IMR-90 (cell line): ENCODE results near the gene NPPB. TPM values are rescaled to one million over a fixed set of nuclear protein-coding genes. Genes with fewer than 3 reads are reported as not detected.
"Not testable (repeated sequence)": the region's sequence is repeated elsewhere in the genome, so short reads cannot be mapped to it uniquely, and the experiment has no call there.

Experiments
- ATAC-seq: fragments of 200-7000 bp; cut with Tn5 transposase; 2 replicates; pipeline ENCODE4 v1.9.1; 2020; ENCODE audit warnings: low read depth, mild to moderate bottlenecking, moderate library complexity
- BruUV-seq: library from RNA; stranded (reverse); fragments of 400-500 nt; replicated peaks from 2 replicates; lab custom pipeline; 2021; lab: Mats Ljungman, UMichigan
- CTCF ChIA-PET: fragments of 300-600 bp; formaldehyde crosslinking; extraction: SDS; loops from one replicate; lab custom pipeline; 2021; ENCODE audit warnings: antibody characterized with exemption; lab: Yijun Ruan, JAX
- POLR2A ChIA-PET: fragments of 300-600 bp; sonication (Branson Sonifier 250); formaldehyde crosslinking; loops from one replicate; lab custom pipeline; 2022; ENCODE audit warnings: antibody characterized with exemption; ENCODE audit not compliant: unreplicated experiment; lab: Charles Lee
- DNase-seq: peaks from one replicate; pipeline ENCODE4 v3.0.0; 2013
- H2AFZ ChIP-seq: replicated peaks from 2 replicates; pipeline ENCODE3; 2013; ENCODE audit warnings: low read length, mild to moderate bottlenecking; ENCODE audit not compliant: poor library complexity
- H2AK5ac ChIP-seq: 2 replicates; pipeline ENCODE4 v1.6.1; 2013; ENCODE audit warnings: low read depth, low read length, inconsistent platforms
- H2AK9ac ChIP-seq: replicated peaks from 2 replicates; pipeline ENCODE3; 2013; ENCODE audit warnings: mild to moderate bottlenecking, low read depth, low read length, moderate library complexity; ENCODE audit not compliant: poor library complexity
- H2BK120ac ChIP-seq: 2 replicates; pipeline ENCODE4 v1.6.1; 2013; ENCODE audit warnings: low read depth, low read length, inconsistent platforms
- H2BK15ac ChIP-seq: 3 replicates; pipeline ENCODE4 v1.6.1; 2013; ENCODE audit warnings: low read depth, low read length, inconsistent platforms
- H2BK20ac ChIP-seq: 2 replicates; pipeline ENCODE4 v1.6.1; 2013; ENCODE audit warnings: low read depth, mild to moderate bottlenecking, inconsistent platforms, low read length, moderate library complexity
- H2BK5ac ChIP-seq: 2 replicates; pipeline ENCODE4 v1.6.1; 2013; ENCODE audit warnings: mild to moderate bottlenecking, low read depth, low read length, inconsistent platforms; ENCODE audit not compliant: poor library complexity, severe bottlenecking
- H3K14ac ChIP-seq: replicated peaks from 2 replicates; pipeline ENCODE4 v1.6.1; 2013; ENCODE audit warnings: low read depth, low read length, inconsistent platforms
- H3K18ac ChIP-seq: 2 replicates; pipeline ENCODE4 v1.6.1; 2013; ENCODE audit warnings: low read depth, low read length, control low read depth
- H3K23ac ChIP-seq: 2 replicates; pipeline ENCODE4 v1.6.1; 2013; ENCODE audit warnings: low read depth, low read length, inconsistent platforms
- H3K27ac ChIP-seq: 2 replicates; pipeline ENCODE4 v1.5.1; 2013; ENCODE audit warnings: mild to moderate bottlenecking, control low read depth, low read length; ENCODE audit not compliant: insufficient read depth
- H3K27me3 ChIP-seq: 2 replicates; pipeline ENCODE4 v1.6.1; 2013; ENCODE audit warnings: low read length; ENCODE audit not compliant: control insufficient read depth, insufficient read depth
- H3K36me3 ChIP-seq: 2 replicates; pipeline ENCODE4 v1.6.1; 2013; ENCODE audit warnings: low read length, mixed read lengths; ENCODE audit not compliant: control insufficient read depth, insufficient read depth
- H3K4ac ChIP-seq: 2 replicates; pipeline ENCODE4 v1.6.1; 2013; ENCODE audit warnings: low read depth, low read length, inconsistent platforms
- H3K4me1 ChIP-seq: 2 replicates; pipeline ENCODE4 v1.6.1; 2013; ENCODE audit warnings: low read length, mixed read lengths; ENCODE audit not compliant: control insufficient read depth, insufficient read depth
- H3K4me2 ChIP-seq: 2 replicates; pipeline ENCODE4 v1.6.1; 2013; ENCODE audit warnings: low read depth, mild to moderate bottlenecking, control low read depth, low read length, moderate library complexity
- H3K4me3 ChIP-seq: 2 replicates; pipeline ENCODE4 v1.5.1; 2013; ENCODE audit warnings: low read depth, mild to moderate bottlenecking, control low read depth, low read length, moderate library complexity; ENCODE audit not compliant: insufficient read depth
- H3K56ac ChIP-seq: 2 replicates; pipeline ENCODE4 v1.6.1; 2013; ENCODE audit warnings: low read length, inconsistent platforms; ENCODE audit not compliant: insufficient read depth; ENCODE audit errors: extremely low read depth
- H3K79me1 ChIP-seq, 2 experiments: 2 replicates each; pipeline ENCODE4 v1.6.1; 2013; ENCODE audit warnings: low read length in 2 of 2, inconsistent platforms in 1 of 2, low read depth in 1 of 2
- H3K9ac ChIP-seq: 2 replicates; pipeline ENCODE4 v1.6.1; 2013; ENCODE audit warnings: low read depth, low read length, control low read depth
- H3K9me1 ChIP-seq: 2 replicates; pipeline ENCODE4 v1.6.1; 2013; ENCODE audit warnings: low read length, inconsistent platforms; ENCODE audit not compliant: insufficient read depth
- H3K9me3 ChIP-seq: 2 replicates; pipeline ENCODE4 v1.6.1; 2013; ENCODE audit warnings: low read length; ENCODE audit not compliant: control insufficient read depth, insufficient read depth
- H4K20me1 ChIP-seq: 2 replicates; pipeline ENCODE4 v1.6.1; 2013; ENCODE audit warnings: low read length, inconsistent platforms; ENCODE audit not compliant: insufficient read depth
- H4K5ac ChIP-seq: 2 replicates; pipeline ENCODE4 v1.6.1; 2013; ENCODE audit warnings: mild to moderate bottlenecking, low read depth, low read length, control low read depth
- H4K8ac ChIP-seq, 2 experiments: 2 replicates each; pipeline ENCODE4 v1.6.1; 2013; ENCODE audit warnings: low read depth in 2 of 2, low read length in 2 of 2, control low read depth in 1 of 2, inconsistent platforms in 1 of 2
- H4K91ac ChIP-seq: 2 replicates; pipeline ENCODE4 v1.6.1; 2013; ENCODE audit warnings: low read depth, low read length, inconsistent platforms; ENCODE audit not compliant: insufficient read depth
- WGBS, 2 experiments: methylation state at CpG; one replicate each; pipeline versions ENCODE4 v1.1.5 to v1.1.7; 2013; ENCODE audit warnings: missing lambda C conversion rate in 2 of 2; ENCODE audit not compliant: insufficient read length in 1 of 2; ENCODE audit errors: extremely low coverage in 2 of 2; 5-methylcytosine and 5-hydroxymethylcytosine counted together
- dilution Hi-C: fragments of 300-500 bp; cut with HindIII; formaldehyde crosslinking; loops from one replicate; pipeline ENCODE4 v1.14.3; 2018; ENCODE audit warnings: low sequenced_read_pairs; ENCODE audit not compliant: unreplicated experiment
- in situ Hi-C: fragments of 300-500 bp; cut with MboI; formaldehyde crosslinking; loops from 3 replicates; pipeline ENCODE4 v1.14.3; 2019; ENCODE audit warnings: low sequenced_read_pairs, inconsistent platforms, mixed read lengths
- intact Hi-C: fragments of 100-400 bp; cut with micrococcal nuclease; formaldehyde crosslinking; loops from 2 replicates; pipeline ENCODE4 v1.10.0; 2022
- polyA plus RNA-seq, 3 experiments: library from polyadenylated mRNA; depleted of rRNA; stranded (reverse); fragments of >200 nt; gene quantifications; 2 replicates each; pipeline ENCODE4 v1.2.3, GENCODE V29; 2012; ENCODE audit warnings: low replicate concordance in 1 of 3
- total RNA-seq: library from RNA; depleted of rRNA; stranded (reverse); fragments of >200 nt; gene quantifications from 2 replicates; pipeline ENCODE4 v1.2.3, GENCODE V29; 2012

NPPB gene
- total and polyA plus RNA-seq, 2 of the 4 experiments (the other 2 are of a cell fraction), result not detected

DNA sequence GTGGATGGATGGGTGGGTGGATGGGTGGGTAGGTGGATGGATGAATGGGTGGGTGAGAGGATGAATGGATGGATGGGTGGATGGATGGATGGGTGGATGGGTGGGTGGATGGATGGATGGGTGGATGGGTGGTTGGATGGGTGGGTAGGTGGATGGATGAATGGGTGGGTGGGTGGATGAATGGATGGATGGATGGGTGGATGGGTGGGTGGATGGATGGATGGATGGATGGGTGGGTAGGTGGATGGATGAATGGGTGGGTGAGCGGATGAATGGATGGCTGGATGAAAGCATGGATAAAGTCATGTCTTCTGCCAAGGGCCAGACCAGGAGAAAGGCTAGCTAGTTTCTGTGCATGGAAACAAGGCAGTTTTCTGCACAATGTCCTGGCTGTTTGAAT lies 35.8 kb upstream of the NPPB start:
- H3K4ac ChIP-seq, H3K9me3 ChIP-seq, H4K91ac ChIP-seq, H3K14ac ChIP-seq, dilution Hi-C loops, H3K4me1 ChIP-seq, BruUV-seq, H4K5ac ChIP-seq, H3K9me1 ChIP-seq, H3K9ac ChIP-seq, H3K79me1 ChIP-seq, DNase-seq, H3K56ac ChIP-seq, in situ Hi-C loops, H3K23ac ChIP-seq, H3K4me2 ChIP-seq, ATAC-seq, H2AK5ac ChIP-seq, POLR2A ChIA-PET, H2AK9ac ChIP-seq, H3K27ac ChIP-seq, H3K4me3 ChIP-seq, CTCF ChIA-PET, H4K8ac ChIP-seq, H4K20me1 ChIP-seq, H3K18ac ChIP-seq, H3K36me3 ChIP-seq, H2BK120ac ChIP-seq, H2BK5ac ChIP-seq, H2AFZ ChIP-seq, H2BK15ac ChIP-seq, H2BK20ac ChIP-seq: not testable (repeated sequence)
- 43% methylated on average over 1 of the region's 1 CpG; no CpG with 5 or more reads in 1 of the 2 experiments for WGBS, 2 experiments
- intact Hi-C loops, result loop anchor here (1.0 to 5.0 kb wide), 2 partner anchors 56 to 857 kb away; no protein-coding TSS in a partner anchor
- peaks cover 43% of the 10 kb centered on the region for H3K27me3 ChIP-seq
